Measurements from ENCODE around the gene ZNRF3. TPM values are rescaled to one million over a fixed set of nuclear protein-coding genes. Genes with fewer than 3 reads are reported as not detected.

ZNRF3 gene
- total RNA-seq, 1 donor from 2014 or later = 18.5 TPM

GRCh38 chr22:29106839-29107238, 223.5 kb downstream of the ZNRF3 start:
- no peak for TF ChIP-seq CTCF (conservative IDR thresholded peaks at IDR 0.05)
- Mint-ChIP-seq H3K4me3 (no peak overlapping the region), H3K4me1 (peaks cover 34% of the 10 kb centered on the region), H3K27ac (ENCODE audit: unreplicated experiment) (no peak overlapping the region), H3K9me3 (peaks cover 2% of the 10 kb centered on the region), H3K27me3 (ENCODE audit: low read depth) (no peaks in the 10 kb centered on the region), H3K36me3 (ENCODE audit: low read depth) (no peaks in the 10 kb centered on the region)
- no peak for DNase-seq (ENCODE audit: low read depth, low spot score)

Other genes with a start within 250 kb of the ZNRF3 start
- gene TTC28, start 203.7 kb upstream of the ZNRF3 start, total RNA-seq = 60.8 and 65.4 TPM in 2 replicates
- 44.2 and 45.0 TPM in 2 replicates for gene CHEK2, start 141.8 kb upstream of the ZNRF3 start, total RNA-seq
- gene HSCB, start 141.5 kb upstream of the ZNRF3 start, total RNA-seq = 14.3 and 18.7 TPM in 2 replicates
- gene CCDC117, start 110.9 kb upstream of the ZNRF3 start, total RNA-seq = 33.5 and 36.5 TPM in 2 replicates
- 65.0 and 66.5 TPM in 2 replicates for gene XBP1, start 83.0 kb upstream of the ZNRF3 start, total RNA-seq
- not detected in 2 replicates for gene C22orf31, start 178.3 kb downstream of the ZNRF3 start, total RNA-seq
- gene KREMEN1, start 189.5 kb downstream of the ZNRF3 start, total RNA-seq = 3.9 and 4.9 TPM in 2 replicates

Measured in neural crest cell (in vitro differentiated cells).